HEK293 (cell line): ENCODE measurements around the gene CPXM2.

Experiments
- IKZF3 ChIP-seq: fragments of 450-650 bp; IDR thresholded peaks from 2 replicates; pipeline ENCODE4 v1.5.0; 2018; ENCODE audit warnings: missing biosample characterization, mild to moderate bottlenecking, missing genetic modification characterization, moderate library complexity
- MZF1 ChIP-seq: fragments of 450-650 bp; formaldehyde crosslinking; IDR thresholded peaks from 2 replicates; pipeline ENCODE4 v1.5.1; 2017; ENCODE audit warnings: missing biosample characterization, missing genetic modification characterization, borderline replicate concordance
- PRDM6 ChIP-seq: fragments of 450-650 bp; formaldehyde crosslinking; IDR thresholded peaks from 2 replicates; pipeline ENCODE4 v1.5.1; 2017; ENCODE audit warnings: missing biosample characterization, missing genetic modification characterization
- SALL2 ChIP-seq: fragments of 450-650 bp; formaldehyde crosslinking; IDR thresholded peaks from 2 replicates; pipeline ENCODE4 v1.5.0; 2017; ENCODE audit warnings: missing biosample characterization, mild to moderate bottlenecking, missing genetic modification characterization, borderline replicate concordance
- SP2 ChIP-seq: fragments of 450-650 bp; formaldehyde crosslinking; IDR thresholded peaks from 2 replicates; pipeline ENCODE4 v1.5.1; 2016; ENCODE audit warnings: missing biosample characterization, missing genetic modification characterization
- ZBTB7A ChIP-seq: fragments of 450-650 bp; formaldehyde crosslinking; IDR thresholded peaks from 2 replicates; pipeline ENCODE4 v1.5.1; 2016; ENCODE audit warnings: low read depth, missing biosample characterization, missing genetic modification characterization
- ZNF266 ChIP-seq: fragments of 450-650 bp; formaldehyde crosslinking; IDR thresholded peaks from 2 replicates; pipeline ENCODE4 v1.5.1; 2016; ENCODE audit warnings: missing biosample characterization, missing genetic modification characterization, low read depth
- ZNF302 ChIP-seq: fragments of 450-650 bp; formaldehyde crosslinking; IDR thresholded peaks from 2 replicates; pipeline ENCODE4 v1.5.1; 2016; ENCODE audit warnings: missing biosample characterization, missing genetic modification characterization, low read depth
- ZNF423 ChIP-seq: fragments of 450-650 bp; formaldehyde crosslinking; IDR thresholded peaks from 2 replicates; pipeline ENCODE4 v1.5.1; 2016; ENCODE audit warnings: missing biosample characterization, missing genetic modification characterization
- ZNF449 ChIP-seq: fragments of 450-650 bp; formaldehyde crosslinking; IDR thresholded peaks from 2 replicates; pipeline ENCODE4 v1.5.1; 2017; ENCODE audit warnings: missing biosample characterization, mild to moderate bottlenecking, missing genetic modification characterization, moderate library complexity
- ZNF549 ChIP-seq: fragments of 450-650 bp; IDR thresholded peaks from 2 replicates; pipeline ENCODE4 v1.5.1; 2018; ENCODE audit warnings: missing biosample characterization, missing genetic modification characterization, mild to moderate bottlenecking, inconsistent platforms, moderate library complexity
- ZNF747 ChIP-seq: fragments of 450-650 bp; formaldehyde crosslinking; IDR thresholded peaks from 2 replicates; pipeline ENCODE4 v1.5.1; 2016; ENCODE audit warnings: missing biosample characterization, missing genetic modification characterization
- ZSCAN30 ChIP-seq: fragments of 450-650 bp; IDR thresholded peaks from 2 replicates; pipeline ENCODE4 v1.5.1; 2018; ENCODE audit warnings: missing biosample characterization, mild to moderate bottlenecking, missing genetic modification characterization, moderate library complexity
- TF ChIP-seq, protein P1 (sequence below): fragments of 450-650 bp; formaldehyde crosslinking; IDR thresholded peaks from 2 replicates; pipeline ENCODE4 v1.5.1; 2016; ENCODE audit warnings: missing biosample characterization, missing genetic modification characterization

GRCh38 chr10:123926401-123927264 lies 35.0 kb upstream of the CPXM2 start:
- TF ChIP-seq ZBTB7A (tag by site-specific recombination): no peak
- TF ChIP-seq ZNF302 (tag by site-specific recombination): no peak
- TF ChIP-seq SALL2 (tag by site-specific recombination): no peak
- no peak for TF ChIP-seq ZNF266 (tag by site-specific recombination)
- TF ChIP-seq SP2 (tag by site-specific recombination): no peak
- TF ChIP-seq ZNF549: no peak
- TF ChIP-seq ZNF423: no peak
- TF ChIP-seq PRDM6: no peak
- no peak for TF ChIP-seq IKZF3 (tag by site-specific recombination)
- no peak for TF ChIP-seq ZSCAN30 (tag by site-specific recombination)
- TF ChIP-seq, protein P1, sequence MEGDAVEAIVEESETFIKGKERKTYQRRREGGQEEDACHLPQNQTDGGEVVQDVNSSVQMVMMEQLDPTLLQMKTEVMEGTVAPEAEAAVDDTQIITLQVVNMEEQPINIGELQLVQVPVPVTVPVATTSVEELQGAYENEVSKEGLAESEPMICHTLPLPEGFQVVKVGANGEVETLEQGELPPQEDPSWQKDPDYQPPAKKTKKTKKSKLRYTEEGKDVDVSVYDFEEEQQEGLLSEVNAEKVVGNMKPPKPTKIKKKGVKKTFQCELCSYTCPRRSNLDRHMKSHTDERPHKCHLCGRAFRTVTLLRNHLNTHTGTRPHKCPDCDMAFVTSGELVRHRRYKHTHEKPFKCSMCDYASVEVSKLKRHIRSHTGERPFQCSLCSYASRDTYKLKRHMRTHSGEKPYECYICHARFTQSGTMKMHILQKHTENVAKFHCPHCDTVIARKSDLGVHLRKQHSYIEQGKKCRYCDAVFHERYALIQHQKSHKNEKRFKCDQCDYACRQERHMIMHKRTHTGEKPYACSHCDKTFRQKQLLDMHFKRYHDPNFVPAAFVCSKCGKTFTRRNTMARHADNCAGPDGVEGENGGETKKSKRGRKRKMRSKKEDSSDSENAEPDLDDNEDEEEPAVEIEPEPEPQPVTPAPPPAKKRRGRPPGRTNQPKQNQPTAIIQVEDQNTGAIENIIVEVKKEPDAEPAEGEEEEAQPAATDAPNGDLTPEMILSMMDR (tag by site-specific recombination): no peak
- no peak for TF ChIP-seq ZNF449 (tag by site-specific recombination)
- TF ChIP-seq MZF1: no peak
- TF ChIP-seq ZNF747: no peak
